Measurements from ENCODE around the gene PPP1R36. TPM values are rescaled to one million over a fixed set of nuclear protein-coding genes. Genes with fewer than 3 reads are reported as not detected.
"Not testable (repeated sequence)": the region's sequence is repeated elsewhere in the genome, so short reads cannot be mapped to it uniquely, and the experiment has no call there.

The PPP1R36 gene
- total RNA-seq, 1 donor from 2014 or later = 0.36 TPM

- H3K4me3 ChIP-seq = no peak overlapping the region
- no peak for DNase-seq
- H3K27me3 ChIP-seq (ENCODE audit: low read depth) = no peaks in the 10 kb centered on the region
- peaks cover 27% of the 10 kb centered on the region for H3K4me1 ChIP-seq
- no peak for TF ChIP-seq CTCF (IDR thresholded peaks at IDR 0.05; ENCODE audit: borderline replicate concordance)
- intact Hi-C loops (cut with micrococcal nuclease) = no loop called here
- H3K27ac ChIP-seq (replicated peaks) = no peak overlapping the region
- no peaks in the 10 kb centered on the region for H3K36me3 ChIP-seq
- no peaks in the 10 kb centered on the region for H3K9me3 ChIP-seq (replicated peaks)
Measured at GRCh38 chr14:64563696-64564095, 13.9 kb downstream of the PPP1R36 start.

GRCh38 chr14:64566651-64567122 is 16.9 kb downstream of the PPP1R36 start:
- intact Hi-C loops (cut with micrococcal nuclease) = no loop called here
- Histone ChIP-seq H3K27me3 (ENCODE audit: low read depth) (no peaks in the 10 kb centered on the region), H3K4me1 (peaks cover 32% of the 10 kb centered on the region), H3K4me3 (no peak overlapping the region), H3K36me3 (no peaks in the 10 kb centered on the region), H3K9me3 (replicated peaks) (no peaks in the 10 kb centered on the region), H3K27ac (replicated peaks) (peak overlapping the region; percentile 44)
- TF ChIP-seq CTCF (IDR thresholded peaks at IDR 0.05; ENCODE audit: borderline replicate concordance) = no peak
- no peak for DNase-seq

DNA sequence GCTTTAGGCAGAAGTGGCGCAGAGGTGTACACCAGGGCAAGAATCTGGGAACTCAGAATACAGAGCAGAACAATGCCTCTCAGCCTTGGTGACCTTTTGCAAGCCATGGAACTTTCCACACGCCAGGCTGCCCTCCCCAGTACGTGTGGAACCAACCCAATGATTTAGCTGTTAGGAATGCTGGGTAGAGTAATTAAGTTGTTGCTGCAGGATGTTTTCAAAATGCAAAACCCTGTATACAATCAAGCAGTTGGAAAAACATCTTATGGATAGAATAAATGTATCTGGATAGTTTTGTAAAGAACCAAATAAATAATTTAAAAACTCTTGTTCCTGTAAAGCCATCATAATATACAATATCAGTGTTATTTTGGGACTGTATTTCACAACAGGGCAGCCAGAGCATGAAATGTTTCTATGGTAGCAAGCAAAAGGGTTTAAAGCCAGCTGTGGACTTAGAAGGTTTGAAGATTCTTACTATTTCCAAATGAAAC is 19.4 kb downstream of the PPP1R36 start:
- peak; percentile 58 for DNase-seq
- no peak for TF ChIP-seq CTCF (IDR thresholded peaks at IDR 0.05; ENCODE audit: borderline replicate concordance)
- Histone ChIP-seq H3K36me3 (no peaks in the 10 kb centered on the region), H3K27ac (replicated peaks) (peak overlapping the region; percentile 62), H3K4me3 (no peak overlapping the region), H3K27me3 (ENCODE audit: low read depth) (no peaks in the 10 kb centered on the region), H3K4me1 (peaks cover 38% of the 10 kb centered on the region), H3K9me3 (replicated peaks) (no peaks in the 10 kb centered on the region)
- intact Hi-C loops (cut with micrococcal nuclease) = no loop called here

DNA sequence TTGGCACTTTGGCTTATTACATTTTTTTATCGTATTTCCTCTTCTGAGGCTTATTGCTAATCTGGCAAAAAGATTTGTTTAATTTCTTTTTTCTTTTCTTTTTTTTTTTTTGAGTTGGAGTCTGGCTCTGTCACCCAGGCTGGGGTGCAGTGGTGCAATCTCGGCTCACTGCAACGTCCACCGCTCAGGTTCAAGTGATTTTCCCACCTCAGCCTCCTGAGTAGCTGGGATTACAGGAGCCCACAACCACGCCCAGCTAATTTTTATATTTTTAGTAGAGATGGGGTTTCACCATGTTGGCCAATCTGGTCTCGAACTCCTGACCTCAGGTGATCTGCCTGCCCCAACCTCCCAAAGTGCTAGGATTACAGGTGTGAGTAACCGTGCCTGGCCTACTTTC is 19.9 kb downstream of the PPP1R36 start:
- DNase-seq; H3K9me3 ChIP-seq (replicated peaks); H3K36me3 ChIP-seq; H3K27me3 ChIP-seq (ENCODE audit: low read depth); intact Hi-C loops (cut with micrococcal nuclease); H3K4me3 ChIP-seq: not testable (repeated sequence)
- Histone ChIP-seq H3K27ac (replicated peaks) (peak overlapping the region; percentile 62), H3K4me1 (peaks cover 38% of the 10 kb centered on the region)

DNA sequence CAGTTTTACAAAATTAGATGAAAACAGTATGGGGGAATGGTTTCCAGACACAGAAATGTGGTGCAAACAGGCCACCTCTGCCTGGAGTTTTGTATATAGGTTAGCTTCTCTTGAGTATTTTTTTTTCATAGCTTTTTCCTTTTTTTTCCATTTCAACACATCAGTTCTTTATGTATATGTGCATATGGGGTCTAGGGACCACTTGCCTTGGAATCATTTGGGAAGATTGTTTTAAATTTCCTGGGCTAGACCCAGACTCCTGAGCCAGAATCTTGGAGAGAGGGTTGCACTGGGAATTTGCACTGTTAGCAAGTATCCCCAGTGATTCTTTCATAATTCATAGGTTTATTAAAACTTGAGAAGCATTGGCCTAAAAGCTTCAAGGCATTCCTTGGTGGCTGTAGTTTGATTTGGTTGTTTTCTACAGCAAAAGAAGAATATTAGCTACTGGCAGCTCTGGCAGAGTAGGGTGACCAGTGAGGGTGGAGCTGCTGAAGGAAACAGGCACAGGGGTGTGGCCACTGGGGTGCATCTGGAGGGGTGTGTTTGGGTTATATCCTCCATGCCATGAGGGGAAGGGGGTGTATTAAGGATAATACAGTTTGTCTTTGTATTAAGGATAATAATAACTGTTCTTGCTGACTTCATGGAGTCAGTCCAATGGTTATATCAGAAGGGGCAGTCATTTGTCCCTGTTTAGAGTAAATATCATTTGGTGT is 22.8 kb downstream of the PPP1R36 start:
- intact Hi-C loops (cut with micrococcal nuclease) = no loop called here
- TF ChIP-seq CTCF (IDR thresholded peaks at IDR 0.05; ENCODE audit: borderline replicate concordance) = no peak
- Histone ChIP-seq H3K4me3 (no peak overlapping the region), H3K4me1 (peaks cover 29% of the 10 kb centered on the region), H3K27me3 (ENCODE audit: low read depth) (no peaks in the 10 kb centered on the region), H3K9me3 (replicated peaks) (no peaks in the 10 kb centered on the region), H3K36me3 (no peaks in the 10 kb centered on the region), H3K27ac (replicated peaks) (peak overlapping the region; percentile 56)
- no peak for DNase-seq

- H3K4me1 ChIP-seq = peaks cover 27% of the 10 kb centered on the region
- no peak for DNase-seq
- H3K27ac ChIP-seq (replicated peaks) = peak overlapping the region; percentile 56
- intact Hi-C loops (cut with micrococcal nuclease) = no loop called here
- no peaks in the 10 kb centered on the region for H3K9me3 ChIP-seq (replicated peaks)
- no peaks in the 10 kb centered on the region for H3K27me3 ChIP-seq (ENCODE audit: low read depth)
- no peak for TF ChIP-seq CTCF (IDR thresholded peaks at IDR 0.05; ENCODE audit: borderline replicate concordance)
- no peak overlapping the region for H3K4me3 ChIP-seq
- H3K36me3 ChIP-seq = no peaks in the 10 kb centered on the region
Measured at GRCh38 chr14:64573109-64573508, 23.3 kb downstream of the PPP1R36 start.
